Effector CD4-positive, alpha-beta T cell (primary cell): ENCODE results near the gene MAGIX. TPM values are rescaled to one million over a fixed set of nuclear protein-coding genes. Genes with fewer than 3 reads are reported as not detected.
"Not testable (repeated sequence)": the region's sequence is repeated elsewhere in the genome, so short reads cannot be mapped to it uniquely, and the experiment has no call there.

Source experiments
- DNase-seq: peaks from one replicate; pipeline ENCODE4 v3.0.0-alpha.2; 2020
- total RNA-seq: gene quantifications from one replicate; lab custom pipeline; 2026; lab: John Stamatoyannopoulos, UW

The MAGIX gene
- total RNA-seq: not detected

- no peak for DNase-seq
Measured at GRCh38 chrX:49162620-49163019, at the start of gene MAGIX. TSS of gene MAGIX (plus strand) at chrX:49162758. CDS start at chrX:49162890, 132 bp downstream.

GRCh38 chrX:49116076-49116475 is 46.5 kb upstream of the MAGIX start:
- DNase-seq: no peak

- DNase-seq: no peak
Measured at GRCh38 chrX:49116716-49117115, 45.8 kb upstream of the MAGIX start.

GRCh38 chrX:49117581-49117980 is 45.0 kb upstream of the MAGIX start:
- DNase-seq: no peak

- no peak for DNase-seq
Measured at GRCh38 chrX:49120091-49120490, 42.5 kb upstream of the MAGIX start.

- no peak for DNase-seq
Measured at GRCh38 chrX:49122499-49122898, 40.1 kb upstream of the MAGIX start.

GRCh38 chrX:49127742-49128258 is 34.8 kb upstream of the MAGIX start:
- not testable (repeated sequence) for DNase-seq

GRCh38 chrX:49129427-49129826 is 33.1 kb upstream of the MAGIX start:
- no peak for DNase-seq

GRCh38 chrX:49132275-49132674 is 30.3 kb upstream of the MAGIX start:
- not testable (repeated sequence) for DNase-seq

- DNase-seq: no peak
Measured at GRCh38 chrX:49133759-49134158, 28.8 kb upstream of the MAGIX start.

GRCh38 chrX:49137492-49137891 is 25.1 kb upstream of the MAGIX start:
- DNase-seq: no peak

- no peak for DNase-seq
Measured at GRCh38 chrX:49139713-49140112, 22.8 kb upstream of the MAGIX start.

- DNase-seq: not testable (repeated sequence)
Measured at GRCh38 chrX:49142264-49142663, 20.3 kb upstream of the MAGIX start.

GRCh38 chrX:49143154-49143553 is 19.4 kb upstream of the MAGIX start:
- not testable (repeated sequence) for DNase-seq

GRCh38 chrX:49147282-49147681 is 15.3 kb upstream of the MAGIX start:
- no peak for DNase-seq

- no peak for DNase-seq
Measured at GRCh38 chrX:49147936-49148335, 14.6 kb upstream of the MAGIX start.

GRCh38 chrX:49148390-49149100 is 14.0 kb upstream of the MAGIX start:
- DNase-seq: not testable (repeated sequence)

GRCh38 chrX:49149291-49149690 is 13.3 kb upstream of the MAGIX start:
- not testable (repeated sequence) for DNase-seq

GRCh38 chrX:49153467-49153866 is 9.1 kb upstream of the MAGIX start:
- no peak for DNase-seq

- no peak for DNase-seq
Measured at GRCh38 chrX:49155243-49155899, 7.2 kb upstream of the MAGIX start.

GRCh38 chrX:49155900-49156837 is 6.4 kb upstream of the MAGIX start:
- DNase-seq: peak; percentile 73

GRCh38 chrX:49157194-49157593 is 5.4 kb upstream of the MAGIX start:
- DNase-seq: no peak

GRCh38 chrX:49160908-49161307 is 1.6 kb upstream of the MAGIX start:
- no peak for DNase-seq
